WTC11 (cell line): ENCODE measurements around the gene SH3PXD2A. TPM values are rescaled to one million over a fixed set of nuclear protein-coding genes. Genes with fewer than 3 reads are reported as not detected.

Experiments
- ATAC-seq: fragments of 200-7000 bp; cut with Tn5 transposase; 2 replicates; pipeline ENCODE4 v1.10.0; 2021; ENCODE audit warnings: mild to moderate bottlenecking, moderate library complexity
- CTCF ChIA-PET: fragments of 300-600 bp; sonication (Branson Sonifier 250); formaldehyde crosslinking; loops from one replicate; lab custom pipeline; 2021; ENCODE audit warnings: antibody characterized with exemption; lab: Charles Lee
- POLR2A ChIA-PET: fragments of 350-600 bp; sonication (Branson Sonifier 250); formaldehyde crosslinking; loops from one replicate; lab custom pipeline; 2021; ENCODE audit warnings: antibody characterized with exemption; lab: Charles Lee
- DNase-seq: peaks from one replicate; pipeline ENCODE4 v3.0.0; 2021; ENCODE audit warnings: low spot score
- H3K27ac Mint-ChIP-seq: 2 replicates; pipeline ENCODE4 v1.8.0; 2021; ENCODE audit warnings: mixed read lengths
- H3K27me3 Mint-ChIP-seq: 2 replicates; pipeline ENCODE4 v1.8.0; 2021; ENCODE audit warnings: low read depth, mild to moderate bottlenecking, moderate library complexity, mixed read lengths
- H3K36me3 Mint-ChIP-seq: 2 replicates; pipeline ENCODE4 v1.8.0; 2021; ENCODE audit warnings: mixed read lengths
- H3K4me1 Mint-ChIP-seq: 2 replicates; pipeline ENCODE4 v1.8.0; 2022; ENCODE audit warnings: mixed read lengths
- H3K4me3 Mint-ChIP-seq: 2 replicates; pipeline ENCODE4 v1.8.0; 2021; ENCODE audit warnings: mild to moderate bottlenecking, moderate library complexity, mixed read lengths
- H3K9me3 Mint-ChIP-seq: 2 replicates; pipeline ENCODE4 v1.8.0; 2021; ENCODE audit warnings: mixed read lengths
- ATF1 ChIP-seq: sonication (generic); formaldehyde crosslinking; IDR thresholded peaks from 2 replicates; pipeline ENCODE4 v1.8.1; 2023; ENCODE audit warnings: mild to moderate bottlenecking, moderate library complexity, missing genetic modification reagents
- ELF4 ChIP-seq: sonication (generic); formaldehyde crosslinking; IDR thresholded peaks from 2 replicates; pipeline ENCODE4 v1.8.1; 2022; ENCODE audit warnings: low read depth, mild to moderate bottlenecking, moderate library complexity, missing genetic modification reagents
- EMX1 ChIP-seq: fragments of 250-450 bp; sonication (Bioruptor Pico); IDR thresholded peaks from 2 replicates; pipeline ENCODE4 v1.8.0; 2021; ENCODE audit warnings: mild to moderate bottlenecking
- ESRRA ChIP-seq: sonication (generic); formaldehyde crosslinking; IDR thresholded peaks from 2 replicates; pipeline ENCODE4 v1.8.1; 2022; ENCODE audit warnings: mild to moderate bottlenecking, missing genetic modification reagents, borderline replicate concordance
- FOXK1 ChIP-seq: sonication (generic); formaldehyde crosslinking; IDR thresholded peaks from 2 replicates; pipeline ENCODE4 v1.8.0; 2022; ENCODE audit warnings: mild to moderate bottlenecking, moderate library complexity, missing genetic modification reagents
- FOXP1 ChIP-seq: sonication (generic); formaldehyde crosslinking; IDR thresholded peaks from 2 replicates; pipeline ENCODE4 v1.8.0; 2022; ENCODE audit warnings: missing genetic modification reagents, mild to moderate bottlenecking, moderate library complexity, borderline replicate concordance
- GTF2I ChIP-seq: fragments of 250-450 bp; sonication (Bioruptor Pico); conservative IDR thresholded peaks from 2 replicates; pipeline ENCODE4 v1.4.0; 2021; ENCODE audit warnings: mild to moderate bottlenecking
- NFATC4 ChIP-seq: fragments of 250-450 bp; sonication (Bioruptor Pico); IDR thresholded peaks from 2 replicates; pipeline ENCODE4 v1.9.0; 2021; ENCODE audit warnings: mild to moderate bottlenecking
- NFYB ChIP-seq: sonication (generic); formaldehyde crosslinking; conservative IDR thresholded peaks from 2 replicates; pipeline ENCODE4 v1.8.0; 2022; ENCODE audit warnings: low read depth, missing genetic modification reagents
- NR3C1 ChIP-seq: sonication (generic); formaldehyde crosslinking; conservative IDR thresholded peaks from 2 replicates; pipeline ENCODE4 v1.8.1; 2023; ENCODE audit warnings: low read depth, mild to moderate bottlenecking, missing genetic modification reagents
- TCF7 ChIP-seq: sonication (generic); formaldehyde crosslinking; IDR thresholded peaks from 2 replicates; pipeline ENCODE4 v1.8.0; 2022; ENCODE audit warnings: mild to moderate bottlenecking, low read depth, missing genetic modification reagents, moderate library complexity
- TP53 ChIP-seq: sonication (generic); formaldehyde crosslinking; IDR thresholded peaks from 2 replicates; pipeline ENCODE4 v1.8.1; 2023; ENCODE audit warnings: mild to moderate bottlenecking, missing genetic modification reagents
- ZNF416 ChIP-seq: fragments of 250-450 bp; sonication (Bioruptor Pico); IDR thresholded peaks from 2 replicates; pipeline ENCODE4 v1.9.0; 2021; ENCODE audit warnings: mild to moderate bottlenecking, inconsistent platforms
- ZNF671 ChIP-seq: fragments of 250-450 bp; sonication (Bioruptor Pico); IDR thresholded peaks from 2 replicates; pipeline ENCODE4 v1.8.0; 2021; ENCODE audit warnings: mild to moderate bottlenecking
- total RNA-seq: library from RNA; stranded (reverse); gene quantifications from 3 replicates; pipeline ENCODE4 v1.2.3, GENCODE V29; 2021
- TF ChIP-seq, protein P1 (sequence below): sonication (generic); formaldehyde crosslinking; IDR thresholded peaks from 2 replicates; pipeline ENCODE4 v1.8.1; 2022; ENCODE audit warnings: mild to moderate bottlenecking, missing genetic modification reagents, moderate library complexity, borderline replicate concordance
- TF ChIP-seq, protein P2 (sequence below): sonication (generic); formaldehyde crosslinking; IDR thresholded peaks from 2 replicates; pipeline ENCODE4 v1.8.1; 2023; ENCODE audit warnings: mild to moderate bottlenecking, missing genetic modification reagents, moderate library complexity
- TF ChIP-seq, protein P3 (sequence below): sonication (generic); formaldehyde crosslinking; IDR thresholded peaks from 2 replicates; pipeline ENCODE4 v1.8.0; 2023; ENCODE audit warnings: missing genetic modification reagents
- TF ChIP-seq, protein P4 (sequence below): fragments of 250-450 bp; sonication (Bioruptor Pico); IDR thresholded peaks from 2 replicates; pipeline ENCODE4 v1.9.0; 2021; ENCODE audit warnings: mild to moderate bottlenecking
- TF ChIP-seq, protein P5 (sequence below): sonication (generic); formaldehyde crosslinking; IDR thresholded peaks from 2 replicates; pipeline ENCODE4 v1.8.0; 2022; ENCODE audit warnings: mild to moderate bottlenecking, missing genetic modification reagents
- TF ChIP-seq, protein P6 (sequence below): sonication (generic); formaldehyde crosslinking; IDR thresholded peaks from 2 replicates; pipeline ENCODE4 v1.8.1; 2023; ENCODE audit warnings: mild to moderate bottlenecking, missing genetic modification reagents, borderline replicate concordance
- TF ChIP-seq, protein P7 (sequence below): sonication (generic); formaldehyde crosslinking; IDR thresholded peaks from 2 replicates; pipeline ENCODE4 v1.8.1; 2023; ENCODE audit warnings: mild to moderate bottlenecking, missing genetic modification reagents

The SH3PXD2A gene
- total RNA-seq, 1 experiment from 2014 or later, result 15.7 TPM

DNA sequence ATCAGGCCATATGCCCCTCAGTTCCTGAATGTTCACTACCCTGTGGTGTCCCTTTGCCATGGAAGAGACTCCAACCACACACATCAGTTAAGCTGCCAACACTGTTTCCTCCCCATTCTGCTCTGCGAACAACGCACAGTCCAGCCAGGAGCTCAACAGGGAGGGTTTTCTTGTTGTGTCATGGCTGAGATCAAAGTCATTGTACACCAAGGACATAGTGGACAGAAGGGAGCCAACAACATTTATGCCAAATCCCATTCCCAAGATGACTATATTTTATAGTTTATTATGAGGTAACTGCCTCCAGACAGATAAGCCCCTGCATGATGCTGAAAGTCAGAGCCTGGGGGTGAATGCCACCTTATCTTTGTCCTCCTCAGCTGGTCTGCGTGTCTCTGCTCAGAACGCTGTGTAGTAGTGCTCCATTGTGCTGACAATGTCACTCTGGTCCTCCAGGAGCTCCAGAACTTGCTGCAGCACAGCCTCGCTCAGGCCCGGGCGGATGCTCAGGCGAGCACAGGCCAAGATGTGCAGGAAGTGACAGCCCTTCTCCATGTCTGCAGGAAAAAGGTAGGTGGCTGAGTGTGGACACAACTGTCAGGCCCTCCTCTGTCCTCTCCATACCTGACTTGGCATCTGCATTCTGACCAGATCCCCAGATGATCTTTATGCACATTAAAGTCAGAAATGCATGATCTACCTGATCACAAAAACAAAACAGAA lies 27.1 kb upstream of the SH3PXD2A start (continued):
- TF ChIP-seq NFATC4 (CRISPR knock-in tag) (no peak), TP53 (CRISPR knock-in tag) (no peak), GTF2I (CRISPR knock-in tag) (no peak), ZNF671 (CRISPR knock-in tag) (no peak), TCF7 (no peak)
- TF ChIP-seq, protein P1, sequence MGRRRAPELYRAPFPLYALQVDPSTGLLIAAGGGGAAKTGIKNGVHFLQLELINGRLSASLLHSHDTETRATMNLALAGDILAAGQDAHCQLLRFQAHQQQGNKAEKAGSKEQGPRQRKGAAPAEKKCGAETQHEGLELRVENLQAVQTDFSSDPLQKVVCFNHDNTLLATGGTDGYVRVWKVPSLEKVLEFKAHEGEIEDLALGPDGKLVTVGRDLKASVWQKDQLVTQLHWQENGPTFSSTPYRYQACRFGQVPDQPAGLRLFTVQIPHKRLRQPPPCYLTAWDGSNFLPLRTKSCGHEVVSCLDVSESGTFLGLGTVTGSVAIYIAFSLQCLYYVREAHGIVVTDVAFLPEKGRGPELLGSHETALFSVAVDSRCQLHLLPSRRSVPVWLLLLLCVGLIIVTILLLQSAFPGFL (CRISPR knock-in tag), result no peak
- TF ChIP-seq, protein P2, sequence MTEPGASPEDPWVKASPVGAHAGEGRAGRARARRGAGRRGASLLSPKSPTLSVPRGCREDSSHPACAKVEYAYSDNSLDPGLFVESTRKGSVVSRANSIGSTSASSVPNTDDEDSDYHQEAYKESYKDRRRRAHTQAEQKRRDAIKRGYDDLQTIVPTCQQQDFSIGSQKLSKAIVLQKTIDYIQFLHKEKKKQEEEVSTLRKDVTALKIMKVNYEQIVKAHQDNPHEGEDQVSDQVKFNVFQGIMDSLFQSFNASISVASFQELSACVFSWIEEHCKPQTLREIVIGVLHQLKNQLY, result no peak
- TF ChIP-seq, protein P3, sequence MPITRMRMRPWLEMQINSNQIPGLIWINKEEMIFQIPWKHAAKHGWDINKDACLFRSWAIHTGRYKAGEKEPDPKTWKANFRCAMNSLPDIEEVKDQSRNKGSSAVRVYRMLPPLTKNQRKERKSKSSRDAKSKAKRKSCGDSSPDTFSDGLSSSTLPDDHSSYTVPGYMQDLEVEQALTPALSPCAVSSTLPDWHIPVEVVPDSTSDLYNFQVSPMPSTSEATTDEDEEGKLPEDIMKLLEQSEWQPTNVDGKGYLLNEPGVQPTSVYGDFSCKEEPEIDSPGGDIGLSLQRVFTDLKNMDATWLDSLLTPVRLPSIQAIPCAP, result no peak
- TF ChIP-seq, all 79 proteins: peak for 0

DNA sequence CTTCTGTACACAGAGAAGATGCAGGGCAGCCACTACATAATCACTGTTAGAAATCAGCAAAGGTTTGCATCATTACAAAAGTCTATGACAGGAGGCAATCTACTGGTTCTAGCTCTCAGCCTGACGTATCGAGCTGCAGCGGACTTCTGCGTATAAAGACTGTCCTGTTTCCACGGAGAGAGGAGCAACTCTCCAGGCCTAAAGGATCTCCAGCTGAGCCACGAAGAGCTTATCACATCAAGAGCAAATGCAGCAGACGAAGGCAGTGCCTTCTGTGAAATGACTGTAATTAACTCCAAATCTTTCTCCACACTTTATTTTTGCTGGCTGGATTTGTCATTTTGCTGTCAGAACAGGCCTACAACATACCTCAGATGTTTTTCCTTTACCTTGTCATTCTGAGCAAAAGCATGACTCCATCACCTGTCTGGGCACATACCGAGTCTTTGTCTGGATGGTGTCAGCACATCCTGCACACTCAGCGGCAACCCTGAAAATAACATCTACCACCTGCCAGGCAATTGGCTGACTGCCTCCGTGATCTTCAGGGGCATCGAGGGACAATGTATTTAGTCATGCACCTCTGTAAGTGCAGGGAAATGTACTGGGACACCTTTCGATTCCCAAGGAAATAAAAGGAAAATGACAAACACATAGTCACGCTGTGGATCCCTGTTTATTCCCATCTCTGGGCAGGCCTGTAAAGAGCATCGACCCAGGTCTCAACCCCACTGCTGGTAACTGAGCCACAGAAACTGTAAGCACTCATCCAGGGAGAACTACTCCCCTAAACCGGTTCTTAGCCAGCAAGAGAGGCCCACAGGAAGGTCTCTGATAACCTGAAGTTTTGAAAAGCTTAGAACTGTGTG lies 26.3 kb upstream of the SH3PXD2A start:
- Mint-ChIP-seq H3K4me1 (0 out of 2 replicates have a peak, but pooled peaks cover 2% of the 10 kb centered on the region), H3K4me3 (no peak overlapping the region), H3K27ac (no peak overlapping the region), H3K27me3 (no peaks in the 10 kb centered on the region), H3K9me3 (no peaks in the 10 kb centered on the region), H3K36me3 (peaks cover 7% of the 10 kb centered on the region; the same call in 1 of the 2 replicates)
- TF ChIP-seq ESRRA (CRISPR knock-in tag), result no peak
- TF ChIP-seq ELF4, result no peak
- TF ChIP-seq, protein P4, sequence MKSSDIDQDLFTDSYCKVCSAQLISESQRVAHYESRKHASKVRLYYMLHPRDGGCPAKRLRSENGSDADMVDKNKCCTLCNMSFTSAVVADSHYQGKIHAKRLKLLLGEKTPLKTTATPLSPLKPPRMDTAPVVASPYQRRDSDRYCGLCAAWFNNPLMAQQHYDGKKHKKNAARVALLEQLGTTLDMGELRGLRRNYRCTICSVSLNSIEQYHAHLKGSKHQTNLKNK (CRISPR knock-in tag), result no peak
- CTCF ChIA-PET, result interaction anchor here (1.8 kb wide), 1 partner anchor 169 kb away, joined by 6 read pairs; no protein-coding TSS in a partner anchor
- DNase-seq (no peak), ATAC-seq (no peak)
- POLR2A ChIA-PET, result no interaction called here

DNA sequence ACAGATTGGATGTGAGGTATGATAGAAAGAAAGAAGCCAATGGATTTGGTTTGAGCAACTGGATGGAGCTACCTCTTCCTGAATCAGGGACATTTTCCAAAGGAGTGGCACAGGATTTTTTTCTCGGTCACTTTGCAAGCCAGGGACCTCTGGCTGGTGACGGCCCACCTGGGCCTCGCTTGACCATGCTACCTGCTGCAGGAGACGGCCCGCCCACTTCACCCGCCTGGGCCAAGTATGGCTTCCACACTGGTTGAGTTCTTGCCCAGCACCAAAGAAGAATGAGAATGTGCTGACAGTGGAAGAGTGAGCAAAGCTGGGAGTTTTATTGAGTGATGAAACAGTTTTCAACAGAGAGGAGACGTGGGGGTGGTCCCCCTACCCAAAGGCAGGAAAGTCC lies 24.5 kb upstream of the SH3PXD2A start:
- peaks cover 7% of the 10 kb centered on the region; the same call in 1 of the 2 replicates for H3K36me3 Mint-ChIP-seq
- H3K27me3 Mint-ChIP-seq, result no peaks in the 10 kb centered on the region
- ChIA-PET CTCF (interaction anchor here (1.1 kb wide), 1 partner anchor 8 kb away, joined by 5 read pairs; no protein-coding TSS in a partner anchor), POLR2A (no interaction called here)
- H3K27ac Mint-ChIP-seq, result no peak overlapping the region
- H3K9me3 Mint-ChIP-seq, result no peaks in the 10 kb centered on the region
- DNase-seq (no peak), ATAC-seq (no peak)
- 0 out of 2 replicates have a peak, but pooled peaks cover 2% of the 10 kb centered on the region for H3K4me1 Mint-ChIP-seq
- no peak overlapping the region for H3K4me3 Mint-ChIP-seq
- TF ChIP-seq, protein P5, sequence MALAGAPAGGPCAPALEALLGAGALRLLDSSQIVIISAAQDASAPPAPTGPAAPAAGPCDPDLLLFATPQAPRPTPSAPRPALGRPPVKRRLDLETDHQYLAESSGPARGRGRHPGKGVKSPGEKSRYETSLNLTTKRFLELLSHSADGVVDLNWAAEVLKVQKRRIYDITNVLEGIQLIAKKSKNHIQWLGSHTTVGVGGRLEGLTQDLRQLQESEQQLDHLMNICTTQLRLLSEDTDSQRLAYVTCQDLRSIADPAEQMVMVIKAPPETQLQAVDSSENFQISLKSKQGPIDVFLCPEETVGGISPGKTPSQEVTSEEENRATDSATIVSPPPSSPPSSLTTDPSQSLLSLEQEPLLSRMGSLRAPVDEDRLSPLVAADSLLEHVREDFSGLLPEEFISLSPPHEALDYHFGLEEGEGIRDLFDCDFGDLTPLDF (CRISPR knock-in tag), result no peak
- TF ChIP-seq ZNF416 (CRISPR knock-in tag), result no peak
- TF ChIP-seq EMX1 (CRISPR knock-in tag), result no peak
- TF ChIP-seq, protein P6, sequence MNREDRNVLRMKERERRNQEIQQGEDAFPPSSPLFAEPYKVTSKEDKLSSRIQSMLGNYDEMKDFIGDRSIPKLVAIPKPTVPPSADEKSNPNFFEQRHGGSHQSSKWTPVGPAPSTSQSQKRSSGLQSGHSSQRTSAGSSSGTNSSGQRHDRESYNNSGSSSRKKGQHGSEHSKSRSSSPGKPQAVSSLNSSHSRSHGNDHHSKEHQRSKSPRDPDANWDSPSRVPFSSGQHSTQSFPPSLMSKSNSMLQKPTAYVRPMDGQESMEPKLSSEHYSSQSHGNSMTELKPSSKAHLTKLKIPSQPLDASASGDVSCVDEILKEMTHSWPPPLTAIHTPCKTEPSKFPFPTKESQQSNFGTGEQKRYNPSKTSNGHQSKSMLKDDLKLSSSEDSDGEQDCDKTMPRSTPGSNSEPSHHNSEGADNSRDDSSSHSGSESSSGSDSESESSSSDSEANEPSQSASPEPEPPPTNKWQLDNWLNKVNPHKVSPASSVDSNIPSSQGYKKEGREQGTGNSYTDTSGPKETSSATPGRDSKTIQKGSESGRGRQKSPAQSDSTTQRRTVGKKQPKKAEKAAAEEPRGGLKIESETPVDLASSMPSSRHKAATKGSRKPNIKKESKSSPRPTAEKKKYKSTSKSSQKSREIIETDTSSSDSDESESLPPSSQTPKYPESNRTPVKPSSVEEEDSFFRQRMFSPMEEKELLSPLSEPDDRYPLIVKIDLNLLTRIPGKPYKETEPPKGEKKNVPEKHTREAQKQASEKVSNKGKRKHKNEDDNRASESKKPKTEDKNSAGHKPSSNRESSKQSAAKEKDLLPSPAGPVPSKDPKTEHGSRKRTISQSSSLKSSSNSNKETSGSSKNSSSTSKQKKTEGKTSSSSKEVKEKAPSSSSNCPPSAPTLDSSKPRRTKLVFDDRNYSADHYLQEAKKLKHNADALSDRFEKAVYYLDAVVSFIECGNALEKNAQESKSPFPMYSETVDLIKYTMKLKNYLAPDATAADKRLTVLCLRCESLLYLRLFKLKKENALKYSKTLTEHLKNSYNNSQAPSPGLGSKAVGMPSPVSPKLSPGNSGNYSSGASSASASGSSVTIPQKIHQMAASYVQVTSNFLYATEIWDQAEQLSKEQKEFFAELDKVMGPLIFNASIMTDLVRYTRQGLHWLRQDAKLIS (CRISPR knock-in tag), result no peak
- no peak for TF ChIP-seq ESRRA (CRISPR knock-in tag)
- no peak for TF ChIP-seq NFYB (CRISPR knock-in tag)
- TF ChIP-seq, protein P7, sequence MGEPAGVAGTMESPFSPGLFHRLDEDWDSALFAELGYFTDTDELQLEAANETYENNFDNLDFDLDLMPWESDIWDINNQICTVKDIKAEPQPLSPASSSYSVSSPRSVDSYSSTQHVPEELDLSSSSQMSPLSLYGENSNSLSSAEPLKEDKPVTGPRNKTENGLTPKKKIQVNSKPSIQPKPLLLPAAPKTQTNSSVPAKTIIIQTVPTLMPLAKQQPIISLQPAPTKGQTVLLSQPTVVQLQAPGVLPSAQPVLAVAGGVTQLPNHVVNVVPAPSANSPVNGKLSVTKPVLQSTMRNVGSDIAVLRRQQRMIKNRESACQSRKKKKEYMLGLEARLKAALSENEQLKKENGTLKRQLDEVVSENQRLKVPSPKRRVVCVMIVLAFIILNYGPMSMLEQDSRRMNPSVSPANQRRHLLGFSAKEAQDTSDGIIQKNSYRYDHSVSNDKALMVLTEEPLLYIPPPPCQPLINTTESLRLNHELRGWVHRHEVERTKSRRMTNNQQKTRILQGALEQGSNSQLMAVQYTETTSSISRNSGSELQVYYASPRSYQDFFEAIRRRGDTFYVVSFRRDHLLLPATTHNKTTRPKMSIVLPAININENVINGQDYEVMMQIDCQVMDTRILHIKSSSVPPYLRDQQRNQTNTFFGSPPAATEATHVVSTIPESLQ (CRISPR knock-in tag), result no peak
- no peak for TF ChIP-seq ATF1 (CRISPR knock-in tag)
- no peak for TF ChIP-seq NR3C1 (CRISPR knock-in tag)
- no peak for TF ChIP-seq FOXK1 (CRISPR knock-in tag)
- no peak for TF ChIP-seq FOXP1
